ENCODE results near the gene SUCLA2. TPM values are rescaled to one million over a fixed set of nuclear protein-coding genes. Genes with fewer than 3 reads are reported as not detected.
"Not testable (repeated sequence)": the region's sequence is repeated elsewhere in the genome, so short reads cannot be mapped to it uniquely, and the experiment has no call there.

SUCLA2 gene
- total and polyA plus RNA-seq, 2 donors (not counting 1 experiment from before 2014, with no cell fraction given) = 15.9 to 33.7 TPM

GRCh38 chr13:47945738-47946137 lies 55.3 kb downstream of the SUCLA2 start:
- H3K4me3 Mint-ChIP-seq = no peak overlapping the region
- Histone ChIP-seq H4K20me1 (ENCODE audit: control insufficient read depth, insufficient read depth, low read length, poor library complexity, severe bottlenecking) (no peaks in the 10 kb centered on the region), H3K79me2 (ENCODE audit: control insufficient read depth, insufficient read depth, low read length) (no peaks in the 10 kb centered on the region), H3K9me3 (ENCODE audit: control extremely low read depth in 1 of 3, control insufficient read depth in 2 of 3, insufficient read depth in 1 of 3, low read length in 2 of 3) (no peaks in the 10 kb centered on the region), H3K27ac (ENCODE audit: low read length in 2 of 2) (no peak overlapping the region), H3K4me1 (ENCODE audit: control insufficient read depth in 2 of 2, insufficient read depth in 2 of 2, low read length in 2 of 2) (no peaks in the 10 kb centered on the region), H3K9ac (ENCODE audit: low read length) (no peak overlapping the region), H2AFZ (ENCODE audit: insufficient read depth, low read depth, low read length, poor library complexity, severe bottlenecking) (no peak overlapping the region), H3K27me3 (replicated peaks in 1 of 4; ENCODE audit: control extremely low read depth in 1 of 4, control insufficient read depth in 3 of 4, insufficient read depth in 4 of 4, low read length in 3 of 4) (no peaks in the 10 kb centered on the region), H3K4me3 (ENCODE audit: control extremely low read depth in 1 of 5, extremely low read depth in 1 of 5, insufficient read depth in 1 of 5, low read depth in 2 of 5, low read length in 4 of 5) (no peak overlapping the region), H3K4me2 (replicated peaks; ENCODE audit: low read depth, low read length, poor library complexity, severe bottlenecking) (no peak overlapping the region), H3K36me3 (replicated peaks in 1 of 2; ENCODE audit: control extremely low read depth in 1 of 2, control insufficient read depth in 1 of 2, extremely low read depth in 1 of 2, insufficient read depth in 2 of 2, low read length in 1 of 2) (peaks cover 0 to 28% of the 10 kb centered on the region in 2 experiments)
- DNase-seq = no peak
- no peak overlapping the region for H3K27ac Mint-ChIP-seq
- no peaks in the 10 kb centered on the region for H3K4me1 Mint-ChIP-seq
- POLR2A ChIA-PET = no interaction called here
- no peaks in the 10 kb centered on the region for H3K9me3 Mint-ChIP-seq (ENCODE audit: insufficient read depth)
- no peaks in the 10 kb centered on the region for H3K27me3 Mint-ChIP-seq
- ATAC-seq (ENCODE audit: low read depth) = no peak
- CTCF ChIA-PET = no interaction called here
- 100% methylated on average over 2 of the region's 2 CpGs for WGBS (ENCODE audit: insufficient coverage)
- no peak for TF ChIP-seq CTCF (IDR thresholded peaks at IDR 0.05)
- TF ChIP-seq EZH2 (IDR thresholded peaks at IDR 0.05; ENCODE audit: borderline replicate concordance, insufficient read depth, low read depth, low read length, poor library complexity, severe bottlenecking) = no peak
- intact Hi-C loops (cut with micrococcal nuclease) = no loop called here

- H3K9me3 Mint-ChIP-seq (ENCODE audit: insufficient read depth); H3K4me3 ChIP-seq (ENCODE audit: control extremely low read depth in 1 of 5, extremely low read depth in 1 of 5, insufficient read depth in 1 of 5, low read depth in 2 of 5, low read length in 4 of 5); H3K9me3 ChIP-seq (ENCODE audit: control extremely low read depth in 1 of 3, control insufficient read depth in 2 of 3, insufficient read depth in 1 of 3, low read length in 2 of 3); H3K27me3 Mint-ChIP-seq; intact Hi-C loops (cut with micrococcal nuclease); H3K27ac ChIP-seq (ENCODE audit: low read length in 2 of 2); H2AFZ ChIP-seq (ENCODE audit: insufficient read depth, low read depth, low read length, poor library complexity, severe bottlenecking); H3K4me1 ChIP-seq (ENCODE audit: control insufficient read depth in 2 of 2, insufficient read depth in 2 of 2, low read length in 2 of 2); H4K20me1 ChIP-seq (ENCODE audit: control insufficient read depth, insufficient read depth, low read length, poor library complexity, severe bottlenecking); H3K4me2 ChIP-seq (replicated peaks; ENCODE audit: low read depth, low read length, poor library complexity, severe bottlenecking); H3K4me1 Mint-ChIP-seq; H3K27ac Mint-ChIP-seq; POLR2A ChIA-PET; ATAC-seq (ENCODE audit: low read depth); H3K4me3 Mint-ChIP-seq; H3K79me2 ChIP-seq (ENCODE audit: control insufficient read depth, insufficient read depth, low read length); H3K9ac ChIP-seq (ENCODE audit: low read length); CTCF ChIA-PET; DNase-seq; H3K27me3 ChIP-seq (replicated peaks in 1 of 4; ENCODE audit: control extremely low read depth in 1 of 4, control insufficient read depth in 3 of 4, insufficient read depth in 4 of 4, low read length in 3 of 4): not testable (repeated sequence)
- peaks cover 0 to 24% of the 10 kb centered on the region in 2 experiments for H3K36me3 ChIP-seq (replicated peaks in 1 of 2; ENCODE audit: control extremely low read depth in 1 of 2, control insufficient read depth in 1 of 2, extremely low read depth in 1 of 2, insufficient read depth in 2 of 2, low read length in 1 of 2)
- WGBS (ENCODE audit: insufficient coverage) = no CpG with 5 or more reads among the region's 4 CpGs
Measured at GRCh38 chr13:47945146-47945545, 55.9 kb downstream of the SUCLA2 start.
